Right renal pelvis (tissue), 4 donors: ENCODE data around the gene BIN1. TPM values are rescaled to one million over a fixed set of nuclear protein-coding genes. Genes with fewer than 3 reads are reported as not detected.

Experiments
- DNase-seq, 4 donors: peaks; one replicate each; pipeline ENCODE4 v3.0.0-alpha.2; 2013; ENCODE audit warnings: low read depth in 4 of 4, low spot score in 3 of 4, missing footprints in 1 of 4
- polyA plus RNA-seq, 4 donors: library from polyadenylated mRNA; unstranded; fragments of 120-200 nt; gene quantifications; one replicate each; pipeline ENCODE4 v1.2.1, GENCODE V29; 2013; ENCODE audit not compliant: insufficient read length in 4 of 4

The BIN1 gene
- polyA plus RNA-seq, 4 donors = 89.2 to 142 (median 92.8) TPM

- DNase-seq = no peak
Measured at GRCh38 chr2:127008265-127009015, 98.5 kb downstream of the BIN1 start.

DNA sequence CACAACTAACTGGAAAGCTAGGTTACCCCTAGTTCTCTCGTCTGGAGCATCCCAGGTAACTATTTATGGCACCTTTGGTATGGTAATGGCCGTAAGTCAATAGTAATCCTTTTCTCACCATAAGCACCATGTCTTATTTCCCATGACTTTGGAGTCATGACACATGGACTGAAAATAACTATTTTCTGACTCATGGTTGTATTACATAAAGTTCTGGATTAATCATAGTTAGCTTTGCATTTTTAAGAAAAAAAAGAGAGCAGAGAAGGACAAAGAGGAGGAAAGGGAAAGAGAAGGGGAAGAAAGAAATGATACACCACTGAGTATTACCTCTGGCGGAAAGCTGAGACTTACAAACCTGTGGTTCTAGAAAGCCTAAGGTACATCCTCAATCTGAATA, 99.3 kb downstream of the BIN1 start:
- DNase-seq = no peak

DNA sequence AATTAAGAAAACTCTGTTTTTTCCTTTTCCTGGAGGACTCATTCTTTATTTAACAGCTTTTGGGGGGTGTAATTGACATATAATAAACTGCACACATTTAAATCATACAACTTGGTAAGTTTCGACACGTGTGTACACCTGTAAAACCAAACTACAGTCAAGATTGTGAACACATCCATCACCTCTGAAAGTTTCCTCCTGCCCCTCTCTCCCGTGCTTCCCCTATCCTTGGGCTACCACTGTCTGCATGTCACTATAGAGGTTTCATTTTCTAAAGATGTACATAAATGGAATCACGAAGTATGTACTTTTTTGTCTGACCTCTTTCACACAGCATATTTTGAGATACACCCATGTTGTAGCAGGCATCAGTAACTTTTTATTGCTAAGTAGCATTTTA, 100.0 kb downstream of the BIN1 start:
- DNase-seq = no peak

- DNase-seq = no peak
Measured at GRCh38 chr2:127004893-127005600, 101.9 kb downstream of the BIN1 start.

DNA sequence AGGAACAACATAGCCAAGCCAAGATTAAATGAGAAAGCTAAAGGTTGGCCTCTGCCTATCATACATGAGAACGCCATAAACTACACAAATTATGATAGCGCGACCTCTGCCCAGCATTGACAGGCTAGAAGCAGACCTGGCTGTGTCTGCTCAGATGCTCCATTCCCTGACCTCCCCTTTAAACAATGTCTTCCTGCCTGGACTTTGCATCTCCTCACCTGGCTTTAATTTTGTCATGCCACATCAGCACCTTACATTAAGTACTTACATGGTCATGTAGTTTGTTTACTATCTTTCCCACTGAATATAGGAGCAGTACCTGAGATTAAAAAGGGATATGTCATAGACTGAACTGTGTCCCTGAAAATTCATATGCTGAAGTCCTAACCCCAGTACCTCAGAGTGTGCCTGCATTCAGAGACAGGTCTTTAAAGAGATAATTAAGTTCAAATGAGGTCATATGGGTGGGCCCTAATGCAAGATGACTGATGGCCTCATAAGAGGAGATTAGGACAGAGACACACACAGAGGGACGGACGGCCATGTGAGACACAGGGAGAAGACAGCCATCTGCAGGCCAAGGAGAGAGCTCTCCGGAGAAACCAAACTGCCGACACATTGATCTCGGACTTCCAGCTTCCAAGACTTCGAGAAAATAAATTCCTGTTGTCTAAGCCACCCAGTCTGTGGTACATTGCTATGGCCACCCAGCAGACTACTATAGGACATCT, 103.7 kb downstream of the BIN1 start:
- DNase-seq = no peak

DNA sequence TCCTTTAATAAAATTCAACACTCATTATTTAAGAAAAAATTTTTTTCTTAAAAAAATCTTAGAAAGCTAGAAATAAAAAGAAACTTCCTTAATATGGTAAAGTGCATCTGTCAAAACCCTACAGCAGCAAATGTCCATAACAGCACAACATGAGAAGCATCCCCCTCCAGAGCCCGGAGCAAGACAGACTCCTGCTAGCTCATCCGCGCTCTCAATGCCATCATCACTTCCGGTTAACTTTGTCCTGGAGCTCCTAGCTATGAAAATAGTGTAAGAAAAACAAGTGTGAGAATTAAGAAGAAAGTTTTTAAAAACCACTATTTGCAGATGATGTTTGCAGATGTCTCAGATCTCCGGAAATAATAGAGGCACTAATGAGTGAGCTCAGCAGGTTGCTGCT, 105.2 kb downstream of the BIN1 start:
- no peak for DNase-seq

GRCh38 chr2:127000937-127001336, 106.0 kb downstream of the BIN1 start:
- no peak for DNase-seq

GRCh38 chr2:127000194-127000593, 106.8 kb downstream of the BIN1 start:
- DNase-seq = no peak

DNA sequence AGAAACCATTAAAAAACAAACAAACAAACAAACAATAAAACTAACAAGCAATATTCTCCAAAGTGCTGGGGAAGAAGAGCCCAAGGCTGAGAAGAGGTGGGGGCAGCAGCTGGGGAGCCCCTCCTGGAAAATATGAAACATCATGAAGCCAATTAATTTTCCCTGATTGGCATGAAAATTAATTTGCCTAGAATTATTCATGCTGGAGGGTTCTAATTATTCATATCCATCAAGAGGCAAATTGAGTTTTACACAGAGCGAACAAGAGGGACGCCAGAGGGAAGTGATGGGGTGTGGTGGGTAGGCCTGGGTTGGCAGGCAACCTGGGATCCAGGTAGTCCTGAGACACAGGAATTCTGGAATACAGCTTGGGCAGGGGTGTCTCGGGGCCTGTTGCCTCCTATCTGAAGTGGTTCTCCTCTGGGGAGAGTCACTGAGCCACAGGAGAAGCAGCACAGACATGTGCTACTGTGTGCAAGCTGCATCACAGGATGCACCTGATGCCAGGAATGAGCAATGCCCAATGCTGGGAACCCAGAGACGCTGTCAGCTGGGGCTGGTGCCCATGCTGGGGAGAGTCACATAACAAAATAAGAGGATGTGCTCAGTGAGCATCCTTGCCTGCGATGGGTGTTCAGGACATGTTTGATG, 107.7 kb downstream of the BIN1 start:
- no peak for DNase-seq

GRCh38 chr2:126998486-126998885, 108.5 kb downstream of the BIN1 start:
- DNase-seq = no peak

Other genes starting within 250 kb of the BIN1 start
- gene TEX51, start 208.3 kb downstream of the BIN1 start, polyA plus RNA-seq = not detected
- gene CYP27C1, start 113.1 kb upstream of the BIN1 start, polyA plus RNA-seq = 1 to 10 TPM; 7.0 to 8.7 (median 7.7) TPM
- 10 to 100 TPM; 61.8 to 78.8 (median 69.7) TPM for gene ERCC3, start 187.0 kb upstream of the BIN1 start, polyA plus RNA-seq